Measurements from ENCODE around the gene GHR. TPM values are rescaled to one million over a fixed set of nuclear protein-coding genes. Genes with fewer than 3 reads are reported as not detected.

Gene GHR
- total RNA-seq, 1 donor from 2014 or later: 2.3 TPM

- TF ChIP-seq, protein P1, sequence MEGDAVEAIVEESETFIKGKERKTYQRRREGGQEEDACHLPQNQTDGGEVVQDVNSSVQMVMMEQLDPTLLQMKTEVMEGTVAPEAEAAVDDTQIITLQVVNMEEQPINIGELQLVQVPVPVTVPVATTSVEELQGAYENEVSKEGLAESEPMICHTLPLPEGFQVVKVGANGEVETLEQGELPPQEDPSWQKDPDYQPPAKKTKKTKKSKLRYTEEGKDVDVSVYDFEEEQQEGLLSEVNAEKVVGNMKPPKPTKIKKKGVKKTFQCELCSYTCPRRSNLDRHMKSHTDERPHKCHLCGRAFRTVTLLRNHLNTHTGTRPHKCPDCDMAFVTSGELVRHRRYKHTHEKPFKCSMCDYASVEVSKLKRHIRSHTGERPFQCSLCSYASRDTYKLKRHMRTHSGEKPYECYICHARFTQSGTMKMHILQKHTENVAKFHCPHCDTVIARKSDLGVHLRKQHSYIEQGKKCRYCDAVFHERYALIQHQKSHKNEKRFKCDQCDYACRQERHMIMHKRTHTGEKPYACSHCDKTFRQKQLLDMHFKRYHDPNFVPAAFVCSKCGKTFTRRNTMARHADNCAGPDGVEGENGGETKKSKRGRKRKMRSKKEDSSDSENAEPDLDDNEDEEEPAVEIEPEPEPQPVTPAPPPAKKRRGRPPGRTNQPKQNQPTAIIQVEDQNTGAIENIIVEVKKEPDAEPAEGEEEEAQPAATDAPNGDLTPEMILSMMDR (IDR thresholded peaks at IDR 0.05; ENCODE audit: insufficient read depth, low read depth, low read length): no peak
- TF ChIP-seq EZH2 (IDR thresholded peaks at IDR 0.05; ENCODE audit: insufficient read depth, low read length): no peak
- Histone ChIP-seq H2AFZ (ENCODE audit: low read depth, low read length) (no peak overlapping the region), H3K9ac (ENCODE audit: low read length) (no peak overlapping the region), H4K20me1 (ENCODE audit: insufficient read depth, low read length) (no peaks in the 10 kb centered on the region), H3K27me3 (ENCODE audit: insufficient read depth, low read length) (no peaks in the 10 kb centered on the region), H3K9me3 (ENCODE audit: insufficient read depth, low read depth, low read length) (no peaks in the 10 kb centered on the region), H3K4me2 (ENCODE audit: low read length) (no peak overlapping the region), H3K79me2 (ENCODE audit: insufficient read depth, low read length) (no peaks in the 10 kb centered on the region), H3K4me1 (ENCODE audit: insufficient read depth, low read length) (peaks cover 4% of the 10 kb centered on the region), H3K27ac (ENCODE audit: low read depth, low read length) (no peak overlapping the region), H3K4me3 (ENCODE audit: insufficient read depth, low read depth, low read length) (no peak overlapping the region), H3K36me3 (ENCODE audit: insufficient read depth, low read length) (no peaks in the 10 kb centered on the region)
- H3K4me3 Mint-ChIP-seq (ENCODE audit: unreplicated experiment): no peak overlapping the region
- H3K27ac Mint-ChIP-seq (ENCODE audit: unreplicated experiment): no peak overlapping the region
- DNase-seq (ENCODE audit: low read depth) (no peak), FAIRE-seq (no peak)
- peaks cover under 1% of the 10 kb centered on the region for H3K4me1 Mint-ChIP-seq (ENCODE audit: low read depth, unreplicated experiment)
- no peaks in the 10 kb centered on the region for H3K27me3 Mint-ChIP-seq (ENCODE audit: low read depth, unreplicated experiment)
- H3K9me3 Mint-ChIP-seq (ENCODE audit: unreplicated experiment): no peaks in the 10 kb centered on the region
- no peaks in the 10 kb centered on the region for H3K36me3 Mint-ChIP-seq (ENCODE audit: low read depth, unreplicated experiment)
These were observed 146.8 kb downstream of the GHR start for GRCh38 chr5:42569953-42570548.

- Mint-ChIP-seq H3K9me3 (ENCODE audit: unreplicated experiment) (no peaks in the 10 kb centered on the region), H3K4me1 (ENCODE audit: low read depth, unreplicated experiment) (no peaks in the 10 kb centered on the region), H3K27me3 (ENCODE audit: low read depth, unreplicated experiment) (no peaks in the 10 kb centered on the region), H3K27ac (ENCODE audit: unreplicated experiment) (no peak overlapping the region), H3K36me3 (ENCODE audit: low read depth, unreplicated experiment) (no peaks in the 10 kb centered on the region), H3K4me3 (ENCODE audit: unreplicated experiment) (no peak overlapping the region)
- H3K4me1 ChIP-seq (ENCODE audit: insufficient read depth, low read length): peaks cover 4% of the 10 kb centered on the region
- FAIRE-seq: no peak
- H3K9ac ChIP-seq (ENCODE audit: low read length): no peak overlapping the region
- DNase-seq (ENCODE audit: low read depth): peak; percentile 11
- H3K79me2 ChIP-seq (ENCODE audit: insufficient read depth, low read length): no peaks in the 10 kb centered on the region
- no peak overlapping the region for H2AFZ ChIP-seq (ENCODE audit: low read depth, low read length)
- H3K36me3 ChIP-seq (ENCODE audit: insufficient read depth, low read length): no peaks in the 10 kb centered on the region
- H3K4me2 ChIP-seq (ENCODE audit: low read length): peak overlapping the region; percentile 11
- H4K20me1 ChIP-seq (ENCODE audit: insufficient read depth, low read length): no peaks in the 10 kb centered on the region
- TF ChIP-seq, protein P1 (IDR thresholded peaks at IDR 0.05; ENCODE audit: insufficient read depth, low read depth, low read length): no peak
- TF ChIP-seq EZH2 (IDR thresholded peaks at IDR 0.05; ENCODE audit: insufficient read depth, low read length): no peak
- no peak overlapping the region for H3K4me3 ChIP-seq (ENCODE audit: insufficient read depth, low read depth, low read length)
- no peaks in the 10 kb centered on the region for H3K27me3 ChIP-seq (ENCODE audit: insufficient read depth, low read length)
- no peak overlapping the region for H3K27ac ChIP-seq (ENCODE audit: low read depth, low read length)
- no peaks in the 10 kb centered on the region for H3K9me3 ChIP-seq (ENCODE audit: insufficient read depth, low read depth, low read length)
These were observed 148.0 kb downstream of the GHR start for GRCh38 chr5:42570966-42571960.
